ENCODE measurements around the gene EPHX1. TPM values are rescaled to one million over a fixed set of nuclear protein-coding genes. Genes with fewer than 3 reads are reported as not detected.

EPHX1 gene
- total and polyA plus RNA-seq, 10 of the 15 experiments (the other 5 are each of a cell fraction or from before 2014, with no cell fraction given): 0.33 to 2.9 (median 0.78) TPM; not detected in 2

DNA sequence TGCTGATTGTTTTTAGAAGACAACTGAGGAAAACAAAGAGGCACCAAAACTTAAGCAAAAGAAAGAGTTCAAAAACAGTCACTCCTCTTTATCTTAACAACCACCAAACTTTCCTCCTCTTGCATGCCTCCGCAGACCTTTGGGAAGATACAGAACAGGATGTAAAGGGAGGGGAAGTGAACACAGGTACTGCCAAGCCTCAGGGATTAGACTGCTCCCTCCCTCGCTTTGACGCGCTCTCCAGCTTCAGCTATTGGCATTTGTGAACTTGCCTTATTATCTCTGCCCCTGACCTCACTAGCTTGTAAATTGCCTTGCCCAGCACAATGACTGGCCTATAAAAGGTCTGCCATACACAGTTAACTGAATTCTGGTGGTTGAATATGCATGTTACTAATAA lies 37.1 kb upstream of the EPHX1 start:
- DNase-seq (ENCODE audit: low read depth, low spot score): no peak
- intact Hi-C loops (cut with micrococcal nuclease; ENCODE audit: unreplicated experiment) (loop anchor here (1.0 to 10.0 kb wide), 4 partner anchors 204 to 342 kb away; no protein-coding TSS in a partner anchor), in situ Hi-C loops (cut with MboI) (loop anchor here (10.0 kb wide), 1 partner anchor 298 kb away; no protein-coding TSS in a partner anchor)
- BruUV-seq (replicated peaks): no TSS peak
- FAIRE-seq: no peak
- 87% methylated on average over 4 of the region's 4 CpGs for WGBS (ENCODE audit: insufficient coverage, insufficient replicate concordance, low lambda C conversion rate, missing lambda C conversion rate)
- Histone ChIP-seq H3K79me2 (ENCODE audit: control insufficient read depth, insufficient read depth, low read length) (peaks cover under 1% of the 10 kb centered on the region), H3K4me3 (no peak overlapping the region), H3K9ac (ENCODE audit: control insufficient read depth, insufficient read depth, low read length) (no peak overlapping the region), H4K20me1 (ENCODE audit: control insufficient read depth, insufficient read depth) (no peaks in the 10 kb centered on the region), H3K4me1 (ENCODE audit: control insufficient read depth, insufficient read depth, low read length) (no peaks in the 10 kb centered on the region), H3K9me3 (replicated peaks; ENCODE audit: control insufficient read depth, insufficient read depth, low read length) (no peaks in the 10 kb centered on the region; the same call in 2 of the 3 replicates), H3K4me2 (ENCODE audit: control insufficient read depth, insufficient read depth) (no peak overlapping the region), H3K27me3 (replicated peaks in 1 of 2; ENCODE audit: control insufficient read depth in 2 of 2, insufficient read depth in 2 of 2, low read length in 1 of 2) (no peaks in the 10 kb centered on the region), H2AFZ (ENCODE audit: control insufficient read depth, low read depth, low read length) (no peak overlapping the region), H3K27ac (ENCODE audit: control insufficient read depth, insufficient read depth) (no peak overlapping the region), H3K36me3 (ENCODE audit: control insufficient read depth in 2 of 2, insufficient read depth in 2 of 2, low read length in 1 of 2) (no peaks in the 10 kb centered on the region)
- TF ChIP-seq EED (IDR thresholded peaks at IDR 0.05; ENCODE audit: low read depth) (no peak), KAT2A (conservative IDR thresholded peaks at IDR 0.05; ENCODE audit: control insufficient read depth, low read depth, low read length) (no peak), PAX8 (IDR thresholded peaks at IDR 0.05) (no peak), SRF (IDR thresholded peaks at IDR 0.05; ENCODE audit: low read depth in 2 of 2, low read length in 2 of 2) (no peak), PBX3 (IDR thresholded peaks at IDR 0.05; ENCODE audit: insufficient replicate concordance, low read depth, low read length) (no peak)
- SMC1A ChIA-PET (ENCODE audit: uncharacterized antibody, unreplicated experiment): interaction anchor here (1.2 to 1.5 kb wide), 4 partner anchors 9 to 292 kb away, joined by 3 to 5 read pairs (median 3); no protein-coding TSS in a partner anchor
- POLR2A ChIA-PET: interaction anchor here (0.6 kb wide), 1 partner anchor 9 kb away, joined by 5 read pairs; no protein-coding TSS in a partner anchor
- RAD21 ChIA-PET (ENCODE audit: unreplicated experiment): interaction anchor here (0.9 to 1.3 kb wide), 3 partner anchors 124 to 298 kb away, joined by 3 read pairs; no protein-coding TSS in a partner anchor
- ATAC-seq: no peak
- CTCF ChIA-PET: interaction anchor here (1.1 to 4.0 kb wide), 10 partner anchors 9 to 298 kb away, joined by 3 to 16 read pairs (median 4); partner anchors contain the start of gene TMEM63A
